GDM1 (cell line): Measurements from ENCODE around the gene TMOD1.
"Not testable (repeated sequence)": the region's sequence is repeated elsewhere in the genome, so short reads cannot be mapped to it uniquely, and the experiment has no call there.

ENCODE experiments used
- DNase-seq: peaks from one replicate; lab custom pipeline; 2025; lab: John Stamatoyannopoulos, UW

The TMOD1 gene

DNA sequence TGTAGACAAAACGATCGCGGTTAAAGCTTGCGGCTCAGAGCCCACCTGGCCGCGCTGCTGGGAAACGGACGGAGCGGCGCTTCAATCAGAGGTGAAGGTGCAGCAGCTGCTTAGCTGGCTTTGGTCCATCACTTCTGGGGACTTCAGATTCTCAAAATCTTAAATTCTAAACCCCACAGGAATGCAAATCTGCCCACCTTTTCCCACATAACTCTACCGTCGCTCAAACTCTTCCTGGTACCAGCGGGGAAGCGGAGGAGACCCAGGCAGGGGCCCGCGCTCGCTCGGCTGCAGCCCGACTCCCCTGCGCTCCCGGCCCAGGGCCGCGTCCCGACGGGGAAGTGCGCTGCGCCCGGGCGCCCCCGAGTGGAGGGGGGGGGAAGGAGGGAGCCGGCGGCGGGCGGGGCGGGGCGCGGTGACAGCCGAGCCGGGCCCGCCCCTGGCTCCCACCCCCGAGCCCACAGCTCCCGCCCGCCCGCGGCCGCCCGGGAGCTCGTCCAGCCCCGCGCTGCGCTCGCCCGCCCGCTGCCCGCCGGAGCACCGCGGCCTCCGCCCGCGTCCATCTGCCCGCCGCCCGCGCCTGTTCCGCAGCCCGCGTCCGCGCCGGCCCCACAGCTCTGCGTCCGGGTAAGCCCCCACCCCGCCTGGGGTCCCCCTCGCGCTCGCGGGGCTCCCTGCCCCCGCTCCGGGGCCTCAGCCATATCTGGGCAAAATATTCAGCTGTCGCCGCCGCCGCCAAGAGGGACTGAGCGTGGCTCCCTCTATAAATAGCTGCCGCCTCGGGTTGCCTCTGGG, at the start of gene TMOD1:
Gene TMOD1 (plus strand): TSS at position 490 of the 795 bp plus-strand sequence. CDS start 22,523 bp downstream, outside the sequence.
- peak; percentile 38 for DNase-seq

DNA sequence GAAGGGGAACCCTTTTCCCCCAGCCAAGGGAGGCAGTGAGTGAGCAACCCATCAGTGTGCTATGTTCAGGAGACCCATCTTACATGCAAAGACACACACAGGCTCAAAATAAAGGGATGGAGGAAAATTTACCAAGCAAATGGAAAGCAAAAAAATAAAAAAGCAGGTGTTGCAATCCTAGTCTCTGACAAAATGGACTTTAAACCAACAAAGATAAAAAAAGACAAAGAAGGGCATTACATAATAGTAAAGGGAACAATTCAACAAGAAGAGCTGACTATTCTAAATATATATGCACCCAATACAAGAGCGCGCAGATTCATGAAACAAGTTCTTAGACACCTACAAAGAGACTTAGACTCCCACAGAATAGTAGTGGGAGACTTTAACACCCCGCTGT, 47.9 kb upstream of the TMOD1 start:
- DNase-seq, result not testable (repeated sequence)

DNA sequence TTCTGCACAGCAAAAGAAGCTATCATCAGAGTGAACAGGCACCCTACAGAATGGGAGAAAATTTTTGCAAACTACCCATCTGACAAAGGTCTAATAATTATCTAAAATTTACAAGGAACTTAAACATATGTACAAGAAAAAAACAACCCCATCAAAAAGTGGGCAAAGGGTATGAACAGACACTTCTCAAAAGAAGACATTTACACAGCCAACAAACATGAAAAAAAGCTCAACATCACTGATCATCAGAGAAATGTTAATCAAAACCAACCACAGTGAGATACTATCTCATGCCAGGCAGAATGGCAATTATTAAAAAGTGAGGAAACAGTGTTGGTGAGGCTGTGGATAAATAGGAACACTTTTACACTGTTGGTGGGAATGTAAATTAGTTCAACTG, 44.6 kb upstream of the TMOD1 start:
- not testable (repeated sequence) for DNase-seq

DNA sequence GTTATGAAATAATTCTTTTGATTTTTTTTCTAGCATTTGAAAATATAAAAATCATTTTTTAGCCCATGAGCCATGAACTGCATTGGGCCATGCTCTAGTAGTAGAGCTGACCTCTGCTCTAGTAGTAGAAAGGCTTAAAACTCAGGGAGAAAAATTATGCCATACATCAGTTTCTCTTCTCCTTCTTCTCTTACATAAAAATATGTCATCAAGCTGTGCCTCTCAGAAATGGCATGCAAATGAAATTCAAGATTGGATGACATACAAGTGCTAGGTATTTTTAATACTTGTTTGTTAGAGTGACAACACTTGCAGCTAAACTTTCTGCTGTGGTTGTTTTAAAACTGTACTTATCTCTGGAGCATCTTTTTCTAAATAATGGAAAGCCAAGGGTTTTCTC, 42.1 kb upstream of the TMOD1 start:
- no peak for DNase-seq

DNA sequence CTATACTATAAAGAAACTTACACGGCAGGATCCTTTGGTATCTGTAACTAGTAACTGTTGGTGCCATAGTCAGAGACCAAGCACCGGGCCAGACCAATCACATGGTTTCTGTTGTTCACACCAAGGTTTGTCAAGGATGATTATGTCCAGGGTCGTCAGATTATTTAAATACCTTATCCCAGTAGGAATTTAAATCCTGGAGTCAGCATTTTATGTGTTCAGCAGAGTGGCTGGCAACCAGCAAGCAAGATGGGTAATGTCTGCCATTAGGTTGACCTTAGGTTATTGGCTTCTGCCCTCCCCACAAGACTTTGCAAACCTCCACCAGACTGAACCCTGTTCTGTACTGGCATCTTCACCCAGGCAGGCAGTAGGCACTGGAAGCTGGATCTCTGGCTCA, 39.3 kb upstream of the TMOD1 start:
- no peak for DNase-seq

DNA sequence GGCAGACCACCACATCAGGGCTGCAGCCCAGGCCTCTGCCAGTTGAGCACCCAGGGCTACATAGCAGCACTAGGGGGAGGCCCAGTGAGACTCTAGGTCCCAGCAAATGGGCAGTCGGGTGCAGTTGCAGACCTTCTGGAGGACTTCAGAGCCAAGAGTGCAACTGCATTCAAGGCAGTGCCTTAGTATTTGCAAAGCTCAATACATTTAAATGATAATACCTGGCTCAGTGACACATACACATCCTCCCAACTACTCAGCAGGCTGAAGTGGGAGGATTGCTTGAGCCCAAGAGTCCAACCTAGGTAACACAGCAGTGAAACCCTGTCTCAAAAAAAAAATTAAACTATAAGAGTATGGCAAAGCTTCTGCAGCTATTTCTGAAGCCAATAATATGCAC, 38.6 kb upstream of the TMOD1 start:
- no peak for DNase-seq

DNA sequence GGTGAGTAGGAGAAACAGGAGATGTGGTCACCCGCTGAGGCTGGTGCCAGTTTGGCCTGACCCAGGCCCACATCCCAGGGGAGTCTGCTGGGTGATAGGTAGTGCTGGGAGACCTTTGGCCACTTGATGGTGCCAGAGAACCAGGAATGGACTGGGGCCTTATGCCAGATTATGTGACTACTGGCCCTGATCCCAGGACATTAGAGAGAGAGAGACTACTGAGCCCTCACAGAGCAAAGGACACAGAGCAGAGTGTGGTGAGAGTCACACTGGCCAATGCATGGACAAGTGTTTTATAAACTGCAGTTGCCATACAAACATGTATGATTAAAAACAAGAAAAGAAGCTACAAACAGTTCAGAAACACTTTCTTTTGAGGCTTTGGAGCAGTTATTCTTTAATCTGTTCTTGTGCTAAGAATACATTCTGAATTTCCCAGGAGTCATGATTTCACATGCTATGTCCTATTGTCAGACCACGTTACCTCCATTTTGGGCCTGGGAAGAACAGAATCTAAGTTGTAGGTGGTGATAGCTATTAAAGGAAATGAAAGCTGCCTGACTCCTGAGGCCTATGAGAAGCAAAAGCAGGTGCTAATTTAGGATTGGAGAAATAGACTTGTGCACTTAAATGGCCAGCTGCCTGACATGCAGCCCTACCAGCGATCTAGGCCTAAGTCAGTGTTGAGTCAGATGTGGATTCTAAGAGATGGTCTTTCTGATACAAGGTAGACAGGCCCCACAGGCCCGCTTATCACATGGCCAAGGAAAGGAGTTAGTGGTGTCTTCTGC, 32.6 kb upstream of the TMOD1 start:
- DNase-seq, result peak; percentile 28

DNA sequence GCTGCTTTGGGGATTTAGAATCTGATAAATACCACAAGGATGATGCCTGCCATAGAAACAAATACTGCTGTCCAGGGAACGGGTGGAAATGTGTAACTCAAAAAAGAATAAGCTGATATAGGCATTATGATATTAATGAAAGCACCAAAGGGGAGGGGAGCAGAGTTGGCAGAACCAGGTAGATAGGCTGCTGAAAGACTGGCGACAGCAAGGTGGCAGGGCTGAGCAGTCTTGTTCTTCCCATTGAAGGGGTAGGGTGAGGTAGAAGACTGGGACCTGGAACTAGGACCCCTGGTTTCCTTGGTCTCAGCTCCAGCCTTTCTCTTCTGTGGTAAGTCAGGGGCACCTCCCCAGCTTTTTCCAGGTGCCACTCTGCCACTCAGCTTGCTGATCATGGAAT, 31.4 kb upstream of the TMOD1 start:
- DNase-seq, result no peak

DNA sequence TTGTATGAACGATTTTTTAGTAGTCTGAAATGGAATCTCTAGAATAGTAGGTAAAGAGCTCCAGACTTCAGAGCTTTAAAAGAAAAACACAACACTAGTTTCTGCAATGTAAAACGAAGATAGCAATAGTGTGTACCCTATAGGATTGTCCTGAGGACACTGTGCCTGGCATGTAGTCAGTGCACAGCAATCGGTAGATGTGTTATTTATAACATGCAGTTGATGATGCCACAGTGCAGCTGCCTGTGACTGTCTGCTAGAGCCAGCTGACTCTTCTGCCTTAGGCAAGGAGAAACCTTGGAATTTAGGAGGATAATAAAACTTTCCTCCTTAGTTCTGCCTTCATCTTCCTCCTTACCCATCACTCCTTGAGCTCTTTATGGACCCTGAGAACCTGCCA, 27.7 kb upstream of the TMOD1 start:
- DNase-seq, result no peak

DNA sequence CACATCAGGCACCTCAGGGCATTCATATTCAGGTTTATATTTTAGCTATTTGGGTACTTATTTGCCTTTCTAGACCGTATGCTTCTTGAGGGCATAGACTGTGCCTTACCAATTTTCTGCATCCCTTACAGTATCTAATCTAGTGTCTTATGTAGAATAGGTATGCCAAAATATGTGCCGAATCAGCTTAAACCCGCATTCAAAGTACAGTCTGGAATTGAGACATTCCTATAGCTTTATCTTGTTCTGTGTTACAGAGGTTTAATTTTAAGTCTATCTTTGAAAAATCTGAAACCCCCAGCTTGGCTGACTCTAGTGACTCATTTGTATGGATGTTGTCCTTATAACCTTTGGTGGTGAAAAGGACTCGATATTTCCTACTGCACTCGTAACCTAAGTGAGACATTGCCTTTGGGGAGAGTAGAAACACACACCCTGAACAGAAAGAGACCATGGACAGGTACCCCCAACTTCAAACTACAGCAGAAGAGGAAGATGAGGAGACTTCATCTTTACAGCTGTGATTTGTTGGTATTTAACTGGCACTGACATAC, 27.0 kb upstream of the TMOD1 start:
- DNase-seq, result no peak

DNA sequence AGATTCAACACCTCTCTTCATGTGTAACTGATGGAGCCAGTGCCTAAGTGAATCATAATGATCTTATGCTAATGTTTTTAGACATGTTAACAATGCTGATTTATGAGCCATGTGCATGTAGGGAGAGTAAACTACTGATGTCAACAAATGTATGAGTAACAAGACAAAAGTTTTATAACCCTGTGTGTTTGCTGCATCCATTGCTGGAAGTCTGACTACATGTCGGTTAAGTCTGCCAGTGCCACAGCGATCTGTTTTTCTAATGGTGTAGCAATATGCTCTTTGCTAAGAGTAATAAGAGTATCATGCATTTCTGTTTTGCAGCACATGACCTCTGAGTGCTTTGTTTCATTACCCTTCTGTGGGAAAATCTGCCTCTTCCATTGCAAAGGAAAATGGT, 26.4 kb upstream of the TMOD1 start:
- no peak for DNase-seq

DNA sequence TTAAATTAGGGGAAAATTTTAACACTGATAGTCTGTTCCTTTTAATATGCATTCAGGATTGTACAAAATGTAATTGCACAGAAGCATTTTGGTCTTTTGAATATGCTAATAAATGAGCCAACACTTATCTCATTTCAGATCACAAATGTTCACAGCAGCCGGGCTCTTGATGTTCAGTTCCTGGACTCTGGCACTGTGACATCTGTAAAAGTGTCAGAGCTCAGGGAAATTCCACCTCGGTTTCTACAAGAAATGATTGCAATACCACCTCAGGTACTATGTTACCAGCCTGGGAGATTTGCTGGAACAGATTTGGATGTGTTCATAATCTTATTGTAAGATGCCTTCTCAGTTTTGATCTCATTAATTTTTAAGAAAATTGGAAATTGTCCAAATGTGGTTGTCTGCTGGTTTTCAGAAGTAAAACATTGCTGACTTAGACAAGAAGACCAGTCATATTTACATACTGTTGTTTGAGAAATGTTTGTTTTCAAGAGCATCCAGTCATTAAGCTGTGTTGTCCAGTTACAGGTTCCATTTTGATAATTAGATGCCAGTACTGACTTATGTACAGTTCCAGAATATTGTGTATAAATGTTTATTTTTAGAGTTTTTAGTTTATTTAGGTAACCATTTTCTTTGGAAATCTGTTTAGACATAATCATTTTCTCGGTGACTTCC, 23.0 kb upstream of the TMOD1 start:
- DNase-seq, result no peak

DNA sequence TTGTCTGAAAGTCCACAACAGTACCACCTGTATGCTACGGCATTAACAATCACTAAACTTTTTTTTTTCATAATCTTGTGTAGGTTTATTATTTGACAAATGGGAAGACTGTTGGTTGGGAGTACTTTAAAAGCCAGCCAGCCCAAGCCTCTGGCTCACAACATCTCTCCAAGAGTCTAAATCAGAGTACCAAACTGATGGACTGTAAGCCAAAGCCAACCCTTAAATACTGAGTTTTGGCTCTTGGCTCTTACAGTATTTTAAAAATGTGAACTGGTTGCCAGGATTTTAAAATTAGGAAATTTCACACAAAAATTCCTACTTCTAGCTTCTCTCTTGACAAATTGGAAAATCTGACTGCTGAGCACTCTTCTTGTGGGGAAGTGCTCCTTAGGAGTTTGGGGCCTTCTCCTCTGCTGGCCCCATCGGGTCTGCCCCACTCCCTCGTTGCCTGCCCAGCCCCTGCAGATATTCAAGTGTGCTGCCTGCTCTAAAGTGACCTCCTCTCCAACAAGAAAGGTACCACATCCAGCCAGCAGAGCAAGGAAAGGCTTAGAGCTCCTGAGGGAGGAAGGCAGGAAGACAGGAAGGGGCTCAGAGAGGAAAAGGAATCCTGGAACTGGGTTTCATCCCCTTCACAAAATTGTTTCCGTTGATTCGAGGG, 21.8 kb upstream of the TMOD1 start:
- DNase-seq, result no peak

DNA sequence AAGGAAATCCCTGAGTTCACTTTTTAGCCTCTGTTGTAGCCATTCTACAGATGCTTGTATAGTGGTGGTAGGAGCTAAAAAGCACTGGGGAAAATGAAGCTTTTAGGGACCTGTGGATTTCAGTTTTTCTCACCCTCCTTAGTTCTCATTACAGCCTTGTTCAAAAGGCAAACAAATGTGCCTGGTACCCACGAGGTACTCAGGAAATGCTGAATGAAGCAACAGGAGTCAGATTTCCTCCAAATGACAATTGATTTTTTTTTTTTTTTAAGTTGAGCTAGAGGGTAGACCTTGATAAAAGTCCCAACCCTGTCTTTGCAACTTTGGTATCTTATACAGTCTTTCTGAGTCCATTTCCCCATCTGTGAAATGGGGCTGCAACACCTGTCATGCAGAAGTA, 21.3 kb upstream of the TMOD1 start:
- no peak for DNase-seq

DNA sequence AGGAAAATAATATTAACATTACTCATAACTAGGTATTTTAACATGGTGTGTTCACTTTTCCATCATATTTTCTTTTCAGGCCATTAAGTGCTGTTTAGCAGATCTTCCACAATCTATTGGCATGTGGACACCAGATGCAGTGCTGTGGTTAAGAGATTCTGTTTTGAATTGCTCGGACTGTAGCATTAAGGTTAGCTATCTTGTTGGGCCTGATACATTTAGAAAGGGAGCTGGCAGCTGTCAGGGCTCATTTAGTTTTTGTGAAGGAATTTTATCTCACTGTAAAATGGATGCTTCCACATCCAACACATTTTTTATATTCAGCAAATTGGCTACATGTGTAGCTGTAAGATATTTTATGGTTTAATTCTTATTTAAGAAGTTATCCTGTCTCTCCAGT, 20.7 kb upstream of the TMOD1 start:
- no peak for DNase-seq

DNA sequence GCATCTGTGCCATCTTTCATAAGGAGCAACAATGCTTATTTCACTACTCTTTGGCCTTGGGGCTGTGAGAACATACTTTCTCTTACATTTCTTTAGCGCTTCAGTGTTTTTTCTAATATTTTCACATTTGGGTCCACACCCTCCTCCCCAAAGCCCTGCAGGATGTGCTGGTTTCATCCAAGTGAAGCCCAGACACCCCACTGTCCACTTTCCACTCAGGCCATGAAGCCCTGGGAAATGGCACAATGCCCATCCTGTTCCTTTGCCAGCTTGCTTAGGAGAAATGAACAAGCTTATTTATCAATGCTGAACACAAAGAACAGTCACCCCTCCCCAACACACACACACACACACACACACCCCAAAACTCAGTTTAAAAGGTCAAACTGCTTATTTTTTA, 17.3 kb upstream of the TMOD1 start:
- no peak for DNase-seq

DNA sequence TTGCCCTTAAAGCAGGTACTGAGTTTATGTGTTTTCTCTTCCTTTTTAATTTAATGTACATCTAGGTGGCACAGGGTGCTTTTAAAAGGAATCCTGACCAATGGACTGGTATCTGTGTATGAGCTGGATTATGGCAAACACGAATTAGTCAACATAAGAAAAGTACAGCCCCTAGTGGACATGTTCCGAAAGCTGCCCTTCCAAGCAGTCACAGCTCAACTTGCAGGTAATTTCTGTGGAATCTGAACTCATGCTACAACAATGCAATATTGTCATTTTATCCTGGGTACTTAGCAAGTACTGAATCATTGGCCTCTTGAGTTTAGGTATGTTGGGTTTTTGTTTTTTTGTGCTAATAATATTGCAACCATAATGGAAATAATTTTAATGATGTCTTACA, 14.4 kb upstream of the TMOD1 start:
- no peak for DNase-seq

DNA sequence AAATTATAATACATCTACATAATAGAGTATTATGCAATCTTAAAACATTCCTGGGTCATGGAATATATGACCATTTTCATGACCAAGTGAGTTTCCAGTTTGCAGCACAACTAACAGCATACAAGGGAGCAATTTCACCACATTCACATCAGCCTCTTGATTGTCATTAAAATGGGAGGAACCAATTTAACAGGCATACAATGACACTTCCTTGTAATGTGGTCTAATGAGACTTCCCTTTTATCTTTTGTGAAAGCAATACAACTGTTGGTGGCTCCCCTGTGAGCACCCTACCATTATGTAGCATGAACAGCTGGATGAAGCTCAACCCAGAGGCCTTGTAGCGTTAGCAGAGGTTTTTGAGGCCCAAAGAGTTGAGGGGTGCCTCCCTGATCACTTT, 13.6 kb upstream of the TMOD1 start:
- DNase-seq, result no peak

DNA sequence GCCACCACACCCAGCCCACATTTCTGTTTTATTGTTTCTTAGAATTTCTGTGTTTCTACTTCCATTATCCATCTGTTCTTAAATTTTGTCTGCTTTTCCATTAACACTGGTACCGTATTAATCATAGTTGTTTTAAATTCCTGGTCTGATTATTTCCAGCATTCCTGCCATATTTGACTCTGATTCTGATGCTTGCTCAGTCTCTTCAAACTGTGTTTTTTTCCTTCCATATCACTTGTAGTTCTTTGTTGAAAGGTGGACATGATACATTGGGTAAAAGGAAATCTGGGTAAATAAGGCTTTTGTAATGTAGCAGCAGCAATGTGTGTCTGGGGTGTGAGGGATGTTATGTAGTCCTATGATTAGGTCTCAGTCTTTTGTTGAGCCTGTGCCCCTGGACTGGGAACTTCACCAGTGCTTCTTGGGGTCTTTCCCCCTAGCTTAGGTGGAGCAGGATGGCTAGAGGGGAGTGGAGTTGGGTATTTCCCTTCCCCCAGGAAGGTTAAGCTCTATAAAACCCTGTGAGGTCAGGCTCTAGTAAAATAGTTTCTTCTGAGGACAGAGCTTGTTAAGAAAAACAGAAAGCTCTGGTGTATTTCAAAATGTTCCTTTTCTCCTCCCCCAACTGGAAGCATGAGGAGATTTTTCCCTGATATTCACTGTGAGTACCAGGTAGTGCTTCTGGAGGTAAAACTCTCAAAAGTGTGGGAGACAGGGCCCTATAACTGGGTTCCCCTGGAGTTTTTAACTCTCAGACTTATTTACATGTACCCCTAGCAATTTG, 10.1 kb upstream of the TMOD1 start:
- DNase-seq, result no peak

DNA sequence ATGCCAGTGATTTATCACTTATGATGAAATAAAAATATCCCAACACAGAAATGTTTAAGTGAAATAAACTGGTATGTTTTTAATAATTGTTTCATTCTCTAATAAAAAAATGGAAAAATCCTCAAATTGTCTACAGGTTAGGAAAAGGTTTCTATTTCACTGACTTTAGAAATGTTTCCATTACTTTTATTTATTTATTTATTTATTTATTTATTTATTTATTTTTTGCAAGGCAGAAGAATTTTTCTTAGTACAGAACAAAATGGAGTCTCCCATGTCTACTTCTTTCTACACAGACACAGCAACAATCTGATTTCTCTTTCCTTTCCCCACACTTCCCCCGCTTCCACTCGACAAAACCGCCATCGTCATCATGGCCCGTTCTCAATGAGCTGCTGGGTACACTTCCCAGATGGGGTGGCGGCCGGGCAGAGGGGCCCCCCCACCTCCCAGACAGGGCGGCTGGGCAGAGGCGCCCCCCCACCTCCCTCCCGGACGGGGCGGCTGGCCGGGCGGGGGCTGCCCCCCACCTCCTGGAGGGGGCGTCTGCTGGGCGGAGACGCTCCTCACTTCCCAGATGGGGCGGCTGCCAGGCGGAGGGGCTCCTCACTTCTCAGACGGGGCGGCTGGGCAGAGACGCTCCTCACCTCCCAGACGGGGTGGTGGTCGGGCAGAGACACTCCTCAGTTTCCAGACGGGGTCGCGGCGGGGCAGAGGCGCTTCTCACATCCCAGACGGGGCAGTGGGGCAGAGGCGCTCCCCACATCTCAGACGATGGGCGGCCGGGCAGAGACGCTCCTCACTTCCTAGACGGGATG, 3.7 kb upstream of the TMOD1 start:
- DNase-seq, result not testable (repeated sequence)
